GM18502 (cell line): ENCODE results near the gene HRK.
A peak's percentile ranks its signal among the peaks of the same experiment; 100 is the strongest.

ENCODE experiments used
- ATAC-seq: cut with Tn5 transposase; IDR thresholded peaks from one replicate; pipeline ENCODE4 v1.9.1; 2021; ENCODE audit warnings: mild to moderate bottlenecking; ENCODE audit not compliant: unreplicated experiment, poor library complexity

The HRK gene

DNA sequence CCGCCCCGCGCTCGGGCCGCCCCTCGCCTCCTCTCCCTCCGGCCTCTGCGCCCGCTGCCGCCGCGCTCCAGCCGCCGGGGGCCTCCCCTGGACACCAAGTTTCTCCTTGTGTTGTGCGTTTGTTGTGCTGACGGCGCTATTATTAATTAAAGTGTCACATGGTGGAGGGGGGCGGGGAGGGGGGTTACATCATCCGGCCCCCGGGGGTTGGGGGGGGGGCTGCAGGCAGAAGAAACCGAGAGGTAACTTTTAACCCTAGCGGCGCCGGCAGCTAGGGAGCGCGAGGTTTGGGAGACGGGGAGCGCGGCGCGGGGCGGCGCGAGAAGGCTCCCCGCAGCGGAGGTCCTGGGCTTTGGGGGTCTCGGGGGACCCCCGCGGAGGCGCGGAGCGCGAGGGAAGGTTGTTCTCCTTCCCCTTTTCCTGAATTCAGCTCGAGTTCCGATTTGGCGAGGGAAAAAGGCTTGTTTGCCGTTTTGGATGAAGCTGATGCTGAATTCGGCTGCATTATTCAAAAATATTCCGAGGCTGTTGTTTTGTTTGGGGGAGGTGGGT lies at the start of gene HRK:
Gene HRK, minus strand, starts transcription at position 117 of the 552 bp plus-strand sequence. CDS start 134 bp downstream, outside the sequence.
- peak; percentile 6 for ATAC-seq

GRCh38 chr12:116929885-116930284 lies 48.6 kb upstream of the HRK start:
- no peak for ATAC-seq

DNA sequence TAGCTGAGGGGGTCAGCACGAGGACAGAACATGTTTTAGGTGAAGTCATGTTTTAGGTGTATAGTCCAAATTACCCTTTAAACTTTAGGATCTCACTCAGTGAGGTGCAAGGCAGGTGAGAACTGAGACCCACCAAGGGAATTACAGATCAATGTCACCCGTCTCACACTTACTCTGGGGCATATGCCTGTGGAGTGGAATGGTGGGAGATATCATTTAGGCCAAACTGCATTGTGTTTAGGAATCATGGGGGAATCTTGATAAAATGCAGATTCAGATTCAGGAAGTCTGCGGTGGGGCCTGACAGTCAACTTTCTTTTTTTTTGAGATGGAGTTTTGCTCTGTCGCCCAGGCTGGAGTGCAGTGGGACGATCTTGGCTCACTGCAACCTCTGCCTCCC lies 47.3 kb upstream of the HRK start:
- ATAC-seq, result no peak

- ATAC-seq, result no peak
These were observed 46.2 kb upstream of the HRK start for GRCh38 chr12:116927244-116927940.

- ATAC-seq, result no peak
These were observed 45.3 kb upstream of the HRK start for GRCh38 chr12:116926283-116927243.

DNA sequence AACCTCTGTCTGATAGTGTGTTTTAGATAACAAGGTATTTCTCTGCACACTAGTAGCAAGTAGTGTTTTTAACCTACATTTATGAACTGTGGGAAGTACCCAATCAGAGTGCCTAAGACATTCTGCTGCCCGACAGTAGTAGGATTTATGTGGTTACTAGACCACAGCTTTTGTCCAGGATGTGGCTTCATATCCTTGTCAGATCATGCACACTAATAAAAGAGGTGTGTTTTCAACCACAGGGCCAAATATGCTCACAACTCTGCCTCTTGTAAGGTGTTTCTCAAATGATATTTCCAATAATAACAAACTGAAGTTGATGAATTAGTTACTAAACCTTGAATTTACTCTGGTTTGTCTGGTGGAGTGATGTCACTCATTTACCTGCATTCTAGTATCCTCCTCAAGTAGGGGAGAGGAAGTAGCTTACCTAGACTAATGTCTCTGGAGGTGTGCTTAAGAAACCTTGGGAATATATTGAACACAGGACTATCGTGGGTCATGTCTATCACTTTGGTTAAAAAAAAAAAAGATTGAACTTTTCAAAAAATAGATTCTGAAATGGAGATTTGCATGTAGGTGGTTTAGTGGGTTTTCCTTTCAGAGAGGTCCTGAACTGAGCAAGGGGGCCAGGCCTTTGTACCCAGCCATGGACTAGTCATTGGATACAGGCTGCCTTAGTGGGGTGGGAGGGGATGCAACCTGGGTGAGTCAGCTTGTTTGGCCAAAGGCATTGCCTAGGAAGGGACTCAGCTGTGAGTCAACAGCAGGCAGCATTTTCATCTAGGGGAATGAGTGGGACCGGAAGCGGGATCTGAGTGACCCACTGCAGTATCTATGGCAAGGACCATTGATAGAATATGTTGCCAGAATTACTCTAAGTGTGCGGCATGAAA lies 43.6 kb upstream of the HRK start:
- peak; percentile 79 for ATAC-seq

DNA sequence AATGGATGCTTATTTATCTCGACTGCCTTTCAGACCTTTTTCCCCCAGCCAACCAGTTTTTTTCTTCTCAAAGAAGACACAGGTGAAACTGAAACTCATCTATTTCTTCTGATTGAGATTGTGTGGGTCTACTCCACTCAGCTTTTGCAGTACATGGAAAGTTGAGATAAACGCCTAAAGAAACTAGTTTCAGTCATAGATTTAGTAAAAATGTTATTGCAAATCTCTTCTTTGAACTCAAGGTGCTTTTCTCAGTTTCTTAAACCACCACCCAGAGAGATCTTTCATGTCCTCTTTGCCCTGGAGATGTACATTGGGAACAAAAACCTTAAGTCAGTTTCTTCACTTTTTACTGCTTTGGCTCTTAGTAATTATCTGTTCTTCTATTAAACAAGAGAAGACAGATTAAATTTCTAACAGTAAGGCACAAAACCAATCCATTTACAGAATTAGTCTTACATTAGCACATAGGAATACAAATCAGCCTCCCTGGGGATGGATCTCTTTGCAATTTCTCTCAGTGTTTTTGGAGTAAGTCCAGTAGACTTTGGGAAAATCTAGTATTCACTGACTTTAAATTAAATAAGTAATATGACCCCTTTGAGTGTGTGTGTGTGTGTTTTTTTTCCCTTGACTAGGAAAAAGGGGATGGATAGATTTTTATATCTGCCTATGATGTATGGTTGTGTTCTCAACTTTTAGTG lies 41.1 kb upstream of the HRK start:
- ATAC-seq, result peak; percentile 56

- ATAC-seq, result no peak
These were observed 39.7 kb upstream of the HRK start for GRCh38 chr12:116920939-116921338.

DNA sequence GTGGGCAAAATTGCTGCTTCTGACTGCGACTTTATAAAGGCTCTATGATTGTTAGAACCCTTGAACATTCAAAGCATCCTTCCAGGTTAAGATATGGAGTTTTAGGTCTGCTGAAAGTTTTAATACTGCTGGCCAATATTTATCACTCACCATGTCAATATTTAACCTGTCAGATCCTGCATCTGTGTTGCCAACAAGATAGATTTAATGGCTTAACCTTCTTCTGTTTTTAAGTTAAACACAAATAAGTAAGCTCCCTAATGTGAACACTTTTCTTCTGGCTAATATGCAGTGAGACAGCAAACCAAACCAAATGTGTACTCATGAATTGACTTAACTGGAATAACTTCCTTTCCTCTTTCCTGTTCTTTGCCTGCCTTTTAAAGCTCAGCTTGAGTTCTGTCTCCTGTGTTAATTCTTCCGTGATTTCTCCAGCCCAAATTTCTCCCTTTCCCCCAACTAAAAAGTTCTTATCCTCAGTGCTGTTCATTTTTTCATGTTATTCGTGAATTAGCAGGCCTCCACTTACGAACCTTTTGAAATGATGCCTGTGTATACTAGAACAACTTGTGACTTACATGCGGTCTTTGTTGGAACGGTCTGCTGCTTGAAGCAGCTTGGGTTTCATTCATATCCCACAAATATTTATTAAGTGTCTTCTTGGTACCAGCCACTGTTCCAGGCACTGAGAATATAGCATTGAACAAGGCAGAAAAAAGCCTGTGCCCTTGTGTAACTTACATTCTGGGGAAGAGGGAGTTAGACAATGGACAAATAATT lies 38.7 kb upstream of the HRK start:
- ATAC-seq, result no peak

DNA sequence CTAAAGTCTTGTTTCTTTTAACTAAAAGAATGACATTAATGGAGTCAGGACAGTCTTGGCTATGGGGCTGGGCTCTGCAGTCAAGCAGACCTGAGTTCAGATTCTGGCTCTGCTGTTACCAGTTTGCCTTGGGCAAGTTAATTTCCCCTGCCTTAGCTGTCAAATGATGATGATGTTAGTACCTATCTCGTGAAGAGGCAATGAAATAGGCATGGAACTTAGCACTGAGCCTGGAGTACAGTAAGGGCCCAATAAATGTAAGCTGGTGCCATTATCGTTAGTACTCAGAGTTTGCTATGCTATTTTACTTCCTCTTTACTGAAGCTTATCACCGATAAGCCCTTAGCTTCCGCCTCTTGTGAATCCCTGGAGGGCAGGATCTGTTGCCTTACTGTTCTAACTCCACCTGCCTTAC lies 38.0 kb upstream of the HRK start:
- no peak for ATAC-seq

GRCh38 chr12:116918464-116918863 lies 37.2 kb upstream of the HRK start:
- ATAC-seq, result no peak

GRCh38 chr12:116916714-116917114 lies 35.5 kb upstream of the HRK start:
- ATAC-seq, result peak; percentile 91

GRCh38 chr12:116916122-116916521 lies 34.9 kb upstream of the HRK start:
- ATAC-seq, result no peak

DNA sequence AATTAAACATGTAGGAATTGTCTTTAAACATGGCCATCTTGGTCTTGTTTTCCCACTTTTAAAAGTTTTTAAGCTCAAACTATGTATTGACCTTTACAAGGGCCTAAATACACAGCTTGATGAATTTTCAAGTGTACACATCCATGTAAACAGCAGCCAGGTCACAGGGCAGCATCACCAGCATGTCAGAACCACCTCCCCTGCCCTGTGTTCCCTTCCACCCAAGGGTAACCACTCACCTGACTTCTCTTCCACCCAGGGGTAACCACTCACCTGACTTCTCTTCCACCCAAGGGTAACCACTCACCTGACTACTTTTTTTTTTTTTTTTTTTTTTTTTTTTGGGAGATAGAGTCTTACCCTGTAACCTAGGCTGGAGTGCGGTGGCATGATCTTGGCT lies 34.1 kb upstream of the HRK start:
- no peak for ATAC-seq

DNA sequence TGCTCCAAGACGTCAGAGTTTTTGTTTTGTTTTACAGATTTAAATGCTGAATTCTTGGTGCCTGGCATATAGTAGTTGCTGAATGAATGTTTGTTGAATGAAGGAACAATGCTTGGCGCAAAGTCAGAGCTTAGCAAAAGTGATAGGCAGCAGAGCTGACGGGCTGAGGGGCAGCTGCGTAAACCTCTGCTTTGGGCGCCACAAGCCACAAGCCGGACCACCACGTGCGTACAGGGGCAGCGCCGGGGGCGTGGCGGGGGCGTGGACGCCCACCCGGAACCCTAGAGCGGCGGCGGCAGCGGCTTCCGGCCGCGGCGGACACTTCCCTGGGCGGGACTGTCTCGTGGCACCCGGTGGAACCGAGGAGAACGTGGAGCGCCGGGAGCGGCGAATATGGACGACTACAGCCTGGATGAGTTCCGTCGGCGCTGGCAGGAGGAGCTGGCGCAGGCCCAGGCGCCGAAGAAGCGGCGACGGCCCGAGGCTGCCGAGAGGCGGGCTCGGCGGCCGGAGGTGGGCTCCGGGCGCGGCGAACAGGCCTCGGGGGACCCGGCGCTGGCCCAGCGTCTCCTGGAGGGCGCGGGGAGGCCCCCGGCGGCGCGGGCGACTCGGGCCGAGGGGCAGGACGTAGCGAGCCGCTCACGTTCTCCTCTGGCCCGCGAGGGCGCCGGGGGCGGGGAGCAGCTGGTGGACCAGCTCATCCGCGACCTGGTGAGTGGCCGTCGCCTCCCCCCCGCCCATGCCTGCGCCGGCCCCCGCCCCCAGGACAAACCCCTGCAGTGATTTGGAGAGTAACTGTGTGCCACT lies 29.6 kb upstream of the HRK start, which contains the start of gene FBXW8:
Gene FBXW8, plus strand, starts transcription at position 306 of the 807 bp plus-strand sequence. Its CDS starts 88 bp downstream, at position 394.
- ATAC-seq, result peak; percentile 93

DNA sequence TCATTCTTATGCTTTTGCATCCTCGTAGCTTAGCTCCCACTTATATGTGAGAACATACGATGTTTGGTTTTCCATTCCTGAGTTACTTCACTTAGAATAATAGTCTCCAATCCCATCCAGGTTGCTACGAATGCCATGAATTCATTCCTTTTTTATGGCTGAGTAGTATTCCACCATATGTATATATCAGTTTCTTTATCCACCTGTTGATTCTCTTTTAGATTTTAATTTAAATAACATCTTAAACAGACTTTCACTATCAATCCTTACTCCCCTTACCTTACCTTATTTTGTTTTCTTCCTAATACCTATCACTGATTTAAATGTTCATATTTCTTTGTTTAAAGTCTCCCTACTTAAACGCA lies 29.0 kb upstream of the HRK start:
- no peak for ATAC-seq

- ATAC-seq, result no peak
These were observed 25.0 kb upstream of the HRK start for GRCh38 chr12:116906285-116906684.

- ATAC-seq, result no peak
These were observed 22.6 kb upstream of the HRK start for GRCh38 chr12:116903818-116904217.
